ENCODE data around the gene ITPR3. TPM values are rescaled to one million over a fixed set of nuclear protein-coding genes. Genes with fewer than 3 reads are reported as not detected.

Gene ITPR3
- polyA plus RNA-seq, 1 of the 3 experiments (the other 2 are of a cell fraction) = 8.1 TPM

DNA sequence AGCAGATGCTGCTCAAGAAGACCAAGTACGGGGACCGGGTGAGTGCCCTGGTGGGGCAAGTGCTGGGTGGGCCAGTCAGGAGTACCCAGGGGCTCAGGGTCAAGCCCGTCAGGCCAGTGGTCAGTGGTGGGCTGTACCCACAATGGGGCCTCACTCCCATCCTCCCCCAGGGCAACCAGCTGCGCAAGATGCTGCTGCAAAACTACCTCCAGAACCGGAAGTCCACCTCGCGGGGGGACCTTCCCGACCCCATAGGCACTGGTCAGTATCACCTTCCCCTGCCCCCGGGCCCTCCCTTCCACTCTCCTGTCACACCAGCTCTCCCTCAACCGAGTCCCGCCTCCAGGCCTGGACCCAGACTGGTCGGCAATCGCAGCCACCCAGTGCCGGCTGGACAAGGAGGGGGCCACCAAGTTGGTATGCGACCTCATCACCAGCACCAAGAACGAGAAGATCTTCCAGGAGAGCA is 63.3 kb downstream of the ITPR3 start:
- H3K27ac ChIP-seq (ENCODE audit: low read depth in 2 of 2, low read length in 1 of 2) = no peak overlapping the region
- TF ChIP-seq TCF12 (IDR thresholded peaks at IDR 0.05) (no peak), GATA2 (CRISPR knock-in tag; IDR thresholded peaks at IDR 0.05) (no peak), ELF1 (IDR thresholded peaks at IDR 0.05) (no peak), TAF1 (IDR thresholded peaks at IDR 0.05; ENCODE audit: borderline replicate concordance, low read depth, low read length) (no peak), POLR2AphosphoS5 (IDR thresholded peaks at IDR 0.05; ENCODE audit: low read depth, low read length) (no peak), FOSL2 (IDR thresholded peaks at IDR 0.05; ENCODE audit: borderline replicate concordance, low read depth) (no peak), EZH2phosphoT487 (IDR thresholded peaks at IDR 0.05; ENCODE audit: borderline replicate concordance, low read depth) (no peak), RAD21 (IDR thresholded peaks at IDR 0.05; ENCODE audit: low read length) (no peak), RXRA (IDR thresholded peaks at IDR 0.05; ENCODE audit: borderline replicate concordance, low read depth) (no peak), FOXM1 (IDR thresholded peaks at IDR 0.05; ENCODE audit: low read depth) (no peak), EP300 (IDR thresholded peaks at IDR 0.05; ENCODE audit: borderline replicate concordance in 1 of 2, low read depth in 1 of 2, low read length in 1 of 2) (no peak), NFIC (IDR thresholded peaks at IDR 0.05; ENCODE audit: borderline replicate concordance) (no peak), JUND (IDR thresholded peaks at IDR 0.05) (no peak), YY1 (IDR thresholded peaks at IDR 0.05; ENCODE audit: low read depth) (no peak), RCOR1 (IDR thresholded peaks at IDR 0.05; ENCODE audit: low read length) (no peak)
- TF ChIP-seq, protein P1, sequence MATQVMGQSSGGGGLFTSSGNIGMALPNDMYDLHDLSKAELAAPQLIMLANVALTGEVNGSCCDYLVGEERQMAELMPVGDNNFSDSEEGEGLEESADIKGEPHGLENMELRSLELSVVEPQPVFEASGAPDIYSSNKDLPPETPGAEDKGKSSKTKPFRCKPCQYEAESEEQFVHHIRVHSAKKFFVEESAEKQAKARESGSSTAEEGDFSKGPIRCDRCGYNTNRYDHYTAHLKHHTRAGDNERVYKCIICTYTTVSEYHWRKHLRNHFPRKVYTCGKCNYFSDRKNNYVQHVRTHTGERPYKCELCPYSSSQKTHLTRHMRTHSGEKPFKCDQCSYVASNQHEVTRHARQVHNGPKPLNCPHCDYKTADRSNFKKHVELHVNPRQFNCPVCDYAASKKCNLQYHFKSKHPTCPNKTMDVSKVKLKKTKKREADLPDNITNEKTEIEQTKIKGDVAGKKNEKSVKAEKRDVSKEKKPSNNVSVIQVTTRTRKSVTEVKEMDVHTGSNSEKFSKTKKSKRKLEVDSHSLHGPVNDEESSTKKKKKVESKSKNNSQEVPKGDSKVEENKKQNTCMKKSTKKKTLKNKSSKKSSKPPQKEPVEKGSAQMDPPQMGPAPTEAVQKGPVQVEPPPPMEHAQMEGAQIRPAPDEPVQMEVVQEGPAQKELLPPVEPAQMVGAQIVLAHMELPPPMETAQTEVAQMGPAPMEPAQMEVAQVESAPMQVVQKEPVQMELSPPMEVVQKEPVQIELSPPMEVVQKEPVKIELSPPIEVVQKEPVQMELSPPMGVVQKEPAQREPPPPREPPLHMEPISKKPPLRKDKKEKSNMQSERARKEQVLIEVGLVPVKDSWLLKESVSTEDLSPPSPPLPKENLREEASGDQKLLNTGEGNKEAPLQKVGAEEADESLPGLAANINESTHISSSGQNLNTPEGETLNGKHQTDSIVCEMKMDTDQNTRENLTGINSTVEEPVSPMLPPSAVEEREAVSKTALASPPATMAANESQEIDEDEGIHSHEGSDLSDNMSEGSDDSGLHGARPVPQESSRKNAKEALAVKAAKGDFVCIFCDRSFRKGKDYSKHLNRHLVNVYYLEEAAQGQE (IDR thresholded peaks at IDR 0.05; ENCODE audit: low read depth, low read length) = no peak
- TF ChIP-seq, protein P2, sequence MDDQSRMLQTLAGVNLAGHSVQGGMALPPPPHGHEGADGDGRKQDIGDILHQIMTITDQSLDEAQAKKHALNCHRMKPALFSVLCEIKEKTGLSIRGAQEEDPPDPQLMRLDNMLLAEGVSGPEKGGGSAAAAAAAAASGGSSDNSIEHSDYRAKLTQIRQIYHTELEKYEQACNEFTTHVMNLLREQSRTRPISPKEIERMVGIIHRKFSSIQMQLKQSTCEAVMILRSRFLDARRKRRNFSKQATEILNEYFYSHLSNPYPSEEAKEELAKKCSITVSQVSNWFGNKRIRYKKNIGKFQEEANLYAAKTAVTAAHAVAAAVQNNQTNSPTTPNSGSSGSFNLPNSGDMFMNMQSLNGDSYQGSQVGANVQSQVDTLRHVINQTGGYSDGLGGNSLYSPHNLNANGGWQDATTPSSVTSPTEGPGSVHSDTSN (IDR thresholded peaks at IDR 0.05) = no peak
- TF ChIP-seq, protein P3, sequence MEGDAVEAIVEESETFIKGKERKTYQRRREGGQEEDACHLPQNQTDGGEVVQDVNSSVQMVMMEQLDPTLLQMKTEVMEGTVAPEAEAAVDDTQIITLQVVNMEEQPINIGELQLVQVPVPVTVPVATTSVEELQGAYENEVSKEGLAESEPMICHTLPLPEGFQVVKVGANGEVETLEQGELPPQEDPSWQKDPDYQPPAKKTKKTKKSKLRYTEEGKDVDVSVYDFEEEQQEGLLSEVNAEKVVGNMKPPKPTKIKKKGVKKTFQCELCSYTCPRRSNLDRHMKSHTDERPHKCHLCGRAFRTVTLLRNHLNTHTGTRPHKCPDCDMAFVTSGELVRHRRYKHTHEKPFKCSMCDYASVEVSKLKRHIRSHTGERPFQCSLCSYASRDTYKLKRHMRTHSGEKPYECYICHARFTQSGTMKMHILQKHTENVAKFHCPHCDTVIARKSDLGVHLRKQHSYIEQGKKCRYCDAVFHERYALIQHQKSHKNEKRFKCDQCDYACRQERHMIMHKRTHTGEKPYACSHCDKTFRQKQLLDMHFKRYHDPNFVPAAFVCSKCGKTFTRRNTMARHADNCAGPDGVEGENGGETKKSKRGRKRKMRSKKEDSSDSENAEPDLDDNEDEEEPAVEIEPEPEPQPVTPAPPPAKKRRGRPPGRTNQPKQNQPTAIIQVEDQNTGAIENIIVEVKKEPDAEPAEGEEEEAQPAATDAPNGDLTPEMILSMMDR (IDR thresholded peaks at IDR 0.05) = no peak
- TF ChIP-seq, protein P4, sequence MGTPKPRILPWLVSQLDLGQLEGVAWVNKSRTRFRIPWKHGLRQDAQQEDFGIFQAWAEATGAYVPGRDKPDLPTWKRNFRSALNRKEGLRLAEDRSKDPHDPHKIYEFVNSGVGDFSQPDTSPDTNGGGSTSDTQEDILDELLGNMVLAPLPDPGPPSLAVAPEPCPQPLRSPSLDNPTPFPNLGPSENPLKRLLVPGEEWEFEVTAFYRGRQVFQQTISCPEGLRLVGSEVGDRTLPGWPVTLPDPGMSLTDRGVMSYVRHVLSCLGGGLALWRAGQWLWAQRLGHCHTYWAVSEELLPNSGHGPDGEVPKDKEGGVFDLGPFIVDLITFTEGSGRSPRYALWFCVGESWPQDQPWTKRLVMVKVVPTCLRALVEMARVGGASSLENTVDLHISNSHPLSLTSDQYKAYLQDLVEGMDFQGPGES (IDR thresholded peaks at IDR 0.05; ENCODE audit: low read depth, low read length) = no peak
- no peak overlapping the region for H3K4me3 ChIP-seq (ENCODE audit: low read depth in 2 of 2, low read length in 1 of 2)
- no peaks in the 10 kb centered on the region for H3K9me3 ChIP-seq
- DNase-seq = peak; percentile 31
- no peak overlapping the region for H3K4me2 ChIP-seq
- ChIA-PET CTCF (interaction anchor here (1.0 to 1.4 kb wide), 3 partner anchors 16 to 98 kb away, joined by 3 to 6 read pairs (median 4); no protein-coding TSS in a partner anchor), POLR2A (no interaction called here)
- H3K9ac ChIP-seq = no peak overlapping the region
- no peaks in the 10 kb centered on the region for H3F3A ChIP-seq (replicated peaks; ENCODE audit: insufficient read depth)
- H3K9me2 ChIP-seq = no peaks in the 10 kb centered on the region
- no peak overlapping the region for H2AFZ ChIP-seq (ENCODE audit: low read depth)
- no peaks in the 10 kb centered on the region; a peak in 1 of 4 replicates for H3K4me1 ChIP-seq (ENCODE audit: control insufficient read depth in 1 of 2, insufficient read depth in 2 of 2, low read depth in 1 of 2, low read length in 1 of 2)
- H4K20me1 ChIP-seq (ENCODE audit: insufficient read depth) = no peaks in the 10 kb centered on the region
- 95% methylated on average over 8 of the region's 16 CpGs for WGBS (ENCODE audit: low lambda C conversion rate)
- H3K79me2 ChIP-seq (ENCODE audit: insufficient read depth) = no peaks in the 10 kb centered on the region
- H3K36me3 ChIP-seq (replicated peaks in 1 of 2; ENCODE audit: control insufficient read depth in 1 of 2, insufficient read depth in 2 of 2, low read length in 1 of 2) = no peaks in the 10 kb centered on the region
- no peaks in the 10 kb centered on the region for H3K27me3 ChIP-seq (ENCODE audit: insufficient read depth)
